SJSA1 (cell line): ENCODE results near the gene CDKAL1. TPM values are rescaled to one million over a fixed set of nuclear protein-coding genes. Genes with fewer than 3 reads are reported as not detected.

Experiments
- DNase-seq, 2 experiments: peaks; one replicate each; pipeline ENCODE4 v3.0.0-alpha.2; 2015 to 2020; ENCODE audit warnings: low spot score in 2 of 2, low read depth in 1 of 2
- H3K27ac ChIP-seq: fragments of 250-450 bp; sonication (Bioruptor Pico); 2 replicates; pipeline ENCODE4 v1.5.1; 2020; ENCODE audit warnings: mild to moderate bottlenecking, moderate library complexity
- H3K27me3 ChIP-seq: fragments of 250-450 bp; sonication (Bioruptor Pico); replicated peaks from 2 replicates; pipeline ENCODE4 v1.5.1; 2020; ENCODE audit warnings: mild to moderate bottlenecking, moderate library complexity
- H3K36me3 ChIP-seq: fragments of 250-450 bp; sonication (Bioruptor Pico); 2 replicates; pipeline ENCODE4 v1.5.1; 2020; ENCODE audit warnings: mild to moderate bottlenecking
- H3K4me1 ChIP-seq: fragments of 250-450 bp; sonication (Bioruptor Pico); replicated peaks from 2 replicates; pipeline ENCODE4 v1.6.1; 2021; ENCODE audit warnings: mild to moderate bottlenecking
- H3K4me3 ChIP-seq: fragments of 250-450 bp; sonication (Bioruptor Pico); 2 replicates; pipeline ENCODE4 v1.5.1; 2020; ENCODE audit warnings: mild to moderate bottlenecking
- H3K9me3 ChIP-seq: fragments of 250-450 bp; sonication (Bioruptor Pico); replicated peaks from 2 replicates; pipeline ENCODE4 v1.5.1; 2020; ENCODE audit warnings: mild to moderate bottlenecking
- total RNA-seq: library from RNA; depleted of rRNA; stranded (reverse); fragments of >200 nt; shearing (Covaris generic); gene quantifications from 2 replicates; pipeline ENCODE4 v1.2.3, GENCODE V29; 2014; rRNA removed

Gene CDKAL1
- total RNA-seq, 1 experiment from 2014 or later = 25.7 TPM

- Histone ChIP-seq H3K36me3 (no peaks in the 10 kb centered on the region), H3K27ac (no peak overlapping the region), H3K4me1 (no peaks in the 10 kb centered on the region), H3K4me3 (no peak overlapping the region), H3K27me3 (no peaks in the 10 kb centered on the region), H3K9me3 (no peaks in the 10 kb centered on the region)
- DNase-seq = no peak
Measured at GRCh38 chr6:21281366-21281765, 747.1 kb downstream of the CDKAL1 start.

Other genes with a start within 250 kb of the CDKAL1 start
- gene E2F3, start 132.6 kb upstream of the CDKAL1 start, total RNA-seq = 7.5 and 11.1 TPM in 2 replicates